H54 (cell line): ENCODE measurements around the gene ARID1B.

Experiments used
- DNase-seq: peaks from one replicate; pipeline ENCODE4 v3.0.0; 2011; ENCODE audit warnings: low spot score, mixed read lengths; ENCODE audit not compliant: insufficient read length
- FAIRE-seq: peaks from 3 replicates; lab custom pipeline; 2011; peaks lifted over from hg19 to GRCh38; lab: Jason Lieb, UNC
- POLR2A ChIP-seq: IDR thresholded peaks from 2 replicates; pipeline ENCODE4 v1.6.1; 2011; ENCODE audit warnings: low read depth, mild to moderate bottlenecking, low read length

The ARID1B gene

GRCh38 chr6:156851454-156851921, 74.3 kb downstream of the ARID1B start:
- DNase-seq (no peak), FAIRE-seq (no peak)
- no peak for TF ChIP-seq POLR2A

- no peak for DNase-seq
- TF ChIP-seq POLR2A, result no peak
- FAIRE-seq, result no peak
These were observed 75.1 kb downstream of the ARID1B start for GRCh38 chr6:156852147-156852857.

GRCh38 chr6:156852858-156853216, 75.7 kb downstream of the ARID1B start:
- FAIRE-seq, result no peak

GRCh38 chr6:156853733-156854132, 76.6 kb downstream of the ARID1B start:
- FAIRE-seq (no peak), DNase-seq (no peak)
- TF ChIP-seq POLR2A, result no peak

More at GRCh38 chr6:156852858-156853216, 75.7 kb downstream of the ARID1B start:
- no peak for DNase-seq
- TF ChIP-seq POLR2A, result no peak

GRCh38 chr6:156854466-156855161, 77.4 kb downstream of the ARID1B start:
- TF ChIP-seq POLR2A, result no peak
- FAIRE-seq (no peak), DNase-seq (no peak)

- FAIRE-seq (no peak), DNase-seq (no peak)
- no peak for TF ChIP-seq POLR2A
These were observed 80.4 kb downstream of the ARID1B start for GRCh38 chr6:156857573-156857972.

GRCh38 chr6:156859686-156860085, 82.5 kb downstream of the ARID1B start:
- no peak for FAIRE-seq
- TF ChIP-seq POLR2A, result no peak

GRCh38 chr6:156862711-156863110, 85.5 kb downstream of the ARID1B start:
- no peak for TF ChIP-seq POLR2A
- no peak for FAIRE-seq
- no peak for DNase-seq

More at GRCh38 chr6:156859686-156860085, 82.5 kb downstream of the ARID1B start:
- no peak for DNase-seq

- no peak for DNase-seq
- TF ChIP-seq POLR2A, result no peak
- FAIRE-seq, result no peak
These were observed 86.3 kb downstream of the ARID1B start for GRCh38 chr6:156863504-156863903.

GRCh38 chr6:156864557-156864956, 87.4 kb downstream of the ARID1B start:
- no peak for FAIRE-seq
- TF ChIP-seq POLR2A, result no peak
- DNase-seq, result no peak

GRCh38 chr6:156865019-156865629, 87.9 kb downstream of the ARID1B start:
- FAIRE-seq (no peak), DNase-seq (no peak)
- TF ChIP-seq POLR2A, result no peak

- DNase-seq, result peak; percentile 14
- no peak for TF ChIP-seq POLR2A
- FAIRE-seq, result no peak
These were observed 89.2 kb downstream of the ARID1B start for GRCh38 chr6:156866220-156867015.

GRCh38 chr6:156867121-156867520, 89.9 kb downstream of the ARID1B start:
- no peak for FAIRE-seq
- no peak for DNase-seq
- no peak for TF ChIP-seq POLR2A
